ENCODE measurements around the gene COG3. TPM values are rescaled to one million over a fixed set of nuclear protein-coding genes. Genes with fewer than 3 reads are reported as not detected.

COG3 gene
- total RNA-seq, 1 experiment from 2014 or later: 17.6 TPM

GRCh38 chr13:45434556-45435371 lies 30.0 kb upstream of the COG3 start:
- no peak overlapping the region for H3K4me3 ChIP-seq (replicated peaks in 1 of 2; ENCODE audit: low read depth in 1 of 2, low read length in 2 of 2)
- no peaks in the 10 kb centered on the region for H3K27me3 ChIP-seq (ENCODE audit: insufficient read depth, low read length)
- no peaks in the 10 kb centered on the region for H3K9me3 ChIP-seq (ENCODE audit: control insufficient read depth in 1 of 2, insufficient read depth in 1 of 2, low read depth in 1 of 2, low read length in 2 of 2)
- H2AFZ ChIP-seq (ENCODE audit: low read depth, low read length, poor library complexity, severe bottlenecking): no peak overlapping the region
- H3K36me3 ChIP-seq (ENCODE audit: control insufficient read depth in 1 of 2, insufficient read depth in 2 of 2, low read length in 2 of 2): no peaks in the 10 kb centered on the region
- H3K4me2 ChIP-seq (ENCODE audit: low read length): no peak overlapping the region
- RAD21 ChIA-PET (ENCODE audit: low non-redundant PET in 1 of 2, low total read pairs in 2 of 2, uncharacterized antibody in 2 of 2, unreplicated experiment in 2 of 2): no interaction called here
- ATAC-seq (no peak), DNase-seq (ENCODE audit: low read depth, low spot score) (no peak)
- CTCF ChIA-PET: no interaction called here
- intact Hi-C loops (cut with micrococcal nuclease): no loop called here
- H3K9me2 ChIP-seq (ENCODE audit: insufficient read depth): no peaks in the 10 kb centered on the region
- no peaks in the 10 kb centered on the region for H3K4me1 ChIP-seq (ENCODE audit: control insufficient read depth in 1 of 2, insufficient read depth in 2 of 2, low read length in 2 of 2)
- POLR2A ChIA-PET: interaction anchor here (1.3 kb wide), 1 partner anchor 16 kb away, joined by 4 read pairs; the partner anchor contains the start of gene SLC25A30
- no peaks in the 10 kb centered on the region for H3K79me2 ChIP-seq (ENCODE audit: insufficient read depth, low read length)
- H3K9ac ChIP-seq (ENCODE audit: low read length): no peak overlapping the region
- H4K20me1 ChIP-seq (ENCODE audit: insufficient read depth): no peaks in the 10 kb centered on the region
- no TSS peak for BruUV-seq (replicated peaks)
- H3K27ac ChIP-seq (ENCODE audit: low read depth, low read length): no peak overlapping the region
- TF ChIP-seq CTCF (IDR thresholded peaks at IDR 0.05 in 2 of 3, conservative IDR thresholded peaks at IDR 0.05 in 1 of 3; ENCODE audit: borderline replicate concordance in 1 of 3, insufficient read depth in 1 of 3, low read depth in 2 of 3, low read length in 2 of 3) (no peak), JUND (IDR thresholded peaks at IDR 0.05) (no peak), EGR1 (IDR thresholded peaks at IDR 0.05; ENCODE audit: low read depth) (no peak), RAD21 (IDR thresholded peaks at IDR 0.05; ENCODE audit: low read depth) (no peak), ZBTB33 (IDR thresholded peaks at IDR 0.05; ENCODE audit: extremely low read depth, insufficient replicate concordance, low read length) (no peak), CEBPB (IDR thresholded peaks at IDR 0.05; ENCODE audit: low read depth) (no peak), EZH2 (IDR thresholded peaks at IDR 0.05) (no peak), SIN3A (IDR thresholded peaks at IDR 0.05; ENCODE audit: low read depth) (no peak), ATF3 (IDR thresholded peaks at IDR 0.05) (no peak), ZNF274 (IDR thresholded peaks at IDR 0.05; ENCODE audit: low read depth, low read length) (no peak), POLR2A (IDR thresholded peaks at IDR 0.05; ENCODE audit: borderline replicate concordance, extremely low read depth, insufficient read depth, insufficient read length) (no peak), ZFX (IDR thresholded peaks at IDR 0.05) (no peak)
